GM21381 (cell line): ENCODE measurements around the gene ZNF385A.
"Not testable (repeated sequence)": the region's sequence is repeated elsewhere in the genome, so short reads cannot be mapped to it uniquely, and the experiment has no call there.

Experiments used
- ATAC-seq: cut with Tn5 transposase; IDR thresholded peaks from one replicate; pipeline ENCODE4 v1.9.1; 2021; ENCODE audit warnings: mild to moderate bottlenecking, moderate library complexity; ENCODE audit not compliant: unreplicated experiment

The ZNF385A gene

GRCh38 chr12:54358191-54358944 is 26.2 kb downstream of the ZNF385A start:
- no peak for ATAC-seq

DNA sequence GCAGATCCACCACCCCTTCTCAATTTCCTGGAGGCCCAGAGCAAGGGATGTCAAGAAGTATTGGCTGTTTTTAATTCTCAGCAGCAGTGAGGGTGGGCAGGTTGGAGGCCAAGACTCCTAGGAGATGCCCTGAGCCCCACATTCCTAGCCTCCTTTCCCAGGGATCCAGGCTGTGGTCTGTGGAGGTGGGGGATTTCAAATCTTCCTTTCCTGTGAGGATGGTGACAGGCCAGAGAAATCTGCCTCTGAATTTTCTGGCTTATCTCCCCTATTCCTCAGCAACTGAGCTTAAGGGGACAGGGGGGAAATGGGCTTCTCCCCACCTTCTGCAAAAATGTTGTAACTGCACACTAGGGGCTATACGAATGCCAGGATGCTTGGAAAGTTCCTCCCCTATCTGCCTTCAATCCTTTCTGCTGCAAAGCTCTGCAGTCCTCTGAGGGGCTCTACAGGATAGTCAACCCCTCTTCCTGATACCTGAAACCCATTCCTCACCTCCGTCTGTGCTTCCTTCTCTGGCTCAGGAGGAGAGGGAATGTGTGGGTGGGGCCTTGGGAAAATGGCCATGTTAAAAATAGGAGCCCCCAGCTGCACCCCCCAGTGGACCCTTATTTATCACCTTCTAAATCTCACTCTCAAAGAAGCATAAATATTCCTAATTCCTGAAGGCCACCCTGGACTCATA is 26.9 kb downstream of the ZNF385A start:
- no peak for ATAC-seq

- no peak for ATAC-seq
Observed at GRCh38 chr12:54356951-54357356, 27.6 kb downstream of the ZNF385A start.

- no peak for ATAC-seq
Observed at GRCh38 chr12:54356228-54356627, 28.3 kb downstream of the ZNF385A start.

DNA sequence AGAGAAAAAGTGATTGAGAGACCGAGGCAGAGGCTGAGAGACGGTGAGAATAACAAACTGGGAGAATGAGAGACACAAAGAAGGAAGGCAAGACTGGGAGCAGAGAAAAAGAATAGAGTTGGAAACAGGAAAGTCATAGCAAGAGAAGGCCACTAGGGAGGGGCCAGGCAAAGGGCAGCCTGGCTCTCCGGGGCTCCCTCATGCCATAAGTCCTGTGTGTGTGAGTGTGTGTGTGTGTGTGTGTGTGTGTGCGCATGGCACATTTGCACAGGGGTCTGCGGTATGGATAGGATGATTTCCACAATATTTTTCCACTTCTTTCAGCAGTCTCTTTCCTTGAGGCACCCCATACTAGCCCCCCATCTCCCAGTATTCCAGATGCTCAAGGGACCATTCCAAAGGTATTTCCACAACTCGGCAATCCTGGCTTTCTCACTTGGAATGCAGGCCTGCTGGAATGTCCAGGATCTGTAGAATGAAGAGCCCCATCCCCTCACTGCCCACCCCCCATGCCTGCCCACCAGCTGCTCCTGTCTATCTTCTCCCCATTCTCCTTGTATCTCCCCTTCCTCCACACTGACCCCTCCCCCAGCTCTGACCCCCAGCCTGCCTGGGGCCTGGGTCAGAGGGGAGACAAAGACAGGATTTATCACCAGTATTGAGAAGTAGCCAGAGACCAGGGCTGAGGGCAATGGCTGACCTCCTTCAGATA is 29.3 kb downstream of the ZNF385A start:
- ATAC-seq: no peak

DNA sequence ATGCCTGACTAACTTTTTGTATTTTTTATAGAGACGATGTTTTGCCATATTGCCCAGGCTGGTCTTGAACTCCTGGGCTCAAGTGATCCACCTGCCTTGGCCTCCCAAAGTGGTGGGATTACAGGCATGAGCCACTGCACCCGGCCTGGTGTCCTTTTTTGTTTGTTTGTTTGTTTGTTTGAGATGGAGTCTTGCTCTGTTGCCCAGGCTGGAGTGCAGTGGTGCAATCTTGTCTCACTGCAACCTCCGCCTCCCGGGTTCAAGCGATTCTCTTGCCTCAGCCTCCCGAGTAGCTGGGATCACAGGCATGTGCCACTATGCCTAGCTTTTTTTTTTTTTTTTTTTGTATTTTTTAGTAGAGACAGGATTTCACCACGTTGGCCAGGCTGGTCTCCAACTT is 30.3 kb downstream of the ZNF385A start:
- not testable (repeated sequence) for ATAC-seq

GRCh38 chr12:54352891-54353874 is 31.4 kb downstream of the ZNF385A start:
- no peak for ATAC-seq

DNA sequence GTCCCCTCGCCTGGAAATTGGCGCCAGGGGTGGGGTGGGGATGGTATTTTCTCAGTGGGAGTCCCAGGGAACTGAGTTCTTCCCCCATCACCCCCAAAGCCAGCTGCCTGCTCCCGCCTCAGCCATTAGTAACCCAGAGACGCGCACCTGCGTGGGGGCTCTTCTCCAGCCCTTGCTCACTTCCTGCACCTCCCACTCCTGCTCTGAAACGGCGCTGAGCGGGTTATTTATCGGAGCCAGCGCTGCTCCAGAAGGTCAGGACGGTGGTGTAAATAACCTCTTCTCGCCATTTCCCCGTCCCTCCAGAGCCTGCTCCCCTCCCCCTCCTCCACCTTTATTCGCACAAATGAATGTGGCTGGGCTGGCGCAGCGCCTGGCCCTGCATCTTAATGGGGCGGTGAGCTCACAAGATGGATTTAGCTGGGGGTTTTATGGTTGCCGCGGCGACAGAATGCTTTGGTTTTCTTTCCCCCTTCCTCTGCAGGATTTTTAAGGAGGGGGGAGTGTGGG is 32.5 kb downstream of the ZNF385A start:
- ATAC-seq: no peak

GRCh38 chr12:54351341-54351740 is 33.2 kb downstream of the ZNF385A start:
- ATAC-seq: no peak

DNA sequence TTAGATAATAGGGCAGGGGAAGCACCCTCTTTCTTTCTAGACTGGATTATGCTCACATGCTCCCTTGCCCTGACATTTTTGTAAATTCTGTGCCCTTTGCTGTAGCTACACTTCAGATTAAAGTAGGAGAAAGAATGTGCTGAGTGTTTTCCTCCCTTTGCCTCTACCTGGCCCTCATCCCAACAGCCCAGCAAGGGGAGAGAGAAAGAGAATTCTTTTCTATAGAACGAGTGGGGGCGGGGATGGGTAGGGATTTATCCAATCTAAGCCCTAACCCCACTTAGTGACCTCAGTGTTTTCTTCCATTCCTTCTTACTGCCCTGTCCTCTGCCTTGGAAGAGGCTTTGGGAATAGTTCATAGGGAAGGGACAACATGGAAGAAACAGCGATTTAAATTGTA is 33.8 kb downstream of the ZNF385A start:
- ATAC-seq: no peak

DNA sequence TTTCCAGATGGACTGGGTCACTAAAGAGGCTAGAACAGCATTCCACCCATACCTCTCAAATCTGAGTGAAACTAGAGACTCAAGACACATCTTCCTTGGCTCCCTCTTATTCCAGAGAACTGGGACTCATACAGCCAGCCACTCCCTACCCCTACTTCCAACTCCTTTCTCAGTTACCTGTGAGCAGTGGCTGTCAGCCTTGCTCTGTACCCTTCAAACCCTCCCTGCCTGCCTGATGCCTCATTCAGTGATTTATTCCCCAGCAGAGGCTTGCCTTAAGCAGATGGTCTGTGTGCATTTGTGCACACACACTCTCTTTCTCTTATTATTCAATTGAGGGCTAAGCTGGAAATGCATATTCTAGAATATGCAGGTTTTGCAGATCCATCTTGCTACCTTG is 34.9 kb downstream of the ZNF385A start:
- ATAC-seq: no peak

GRCh38 chr12:54349036-54349435 is 35.5 kb downstream of the ZNF385A start:
- no peak for ATAC-seq

DNA sequence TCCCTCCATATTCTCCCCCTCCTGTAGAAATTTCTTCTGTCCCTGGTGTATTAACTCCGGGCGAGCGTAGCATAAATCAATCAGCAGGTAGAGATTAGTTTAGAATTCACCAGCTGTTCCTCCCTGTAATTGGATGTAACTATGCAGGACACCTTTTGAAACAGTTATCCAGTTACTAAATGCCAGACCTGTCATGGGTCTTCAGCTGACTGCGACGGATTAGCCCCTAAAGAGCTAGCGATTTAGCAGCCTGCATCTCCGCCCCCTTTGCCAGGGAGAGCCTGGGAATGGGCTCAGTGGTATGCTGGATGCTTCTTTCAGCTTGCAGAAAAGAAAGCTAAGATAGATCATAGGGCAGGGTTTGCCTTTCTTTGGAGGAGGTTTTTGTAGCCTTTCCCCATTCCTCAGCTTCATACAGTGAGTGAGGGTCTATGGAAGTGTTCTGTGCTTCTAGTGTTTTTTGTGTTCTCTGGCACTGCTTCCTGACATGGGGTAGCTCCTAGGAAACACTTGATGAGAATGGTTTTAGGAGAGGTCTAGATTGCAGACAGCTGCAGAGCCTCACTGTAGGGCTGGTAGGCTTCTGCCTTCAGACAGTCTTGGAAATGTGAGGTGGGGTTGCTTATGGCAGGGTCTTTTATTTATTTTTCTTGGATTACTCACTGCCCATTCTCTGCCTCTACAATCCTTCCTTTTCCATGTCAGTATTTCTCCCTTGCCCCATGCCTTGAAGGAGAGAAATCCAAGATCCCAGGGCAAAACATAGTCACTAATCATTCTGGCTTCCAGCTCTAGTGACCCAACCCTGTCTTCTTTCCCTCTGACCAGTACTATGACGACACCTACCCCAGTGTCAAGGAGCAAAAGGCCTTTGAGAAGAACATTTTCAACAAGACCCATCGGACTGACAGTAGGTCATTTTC is 42.9 kb downstream of the ZNF385A start:
- ATAC-seq: no peak

DNA sequence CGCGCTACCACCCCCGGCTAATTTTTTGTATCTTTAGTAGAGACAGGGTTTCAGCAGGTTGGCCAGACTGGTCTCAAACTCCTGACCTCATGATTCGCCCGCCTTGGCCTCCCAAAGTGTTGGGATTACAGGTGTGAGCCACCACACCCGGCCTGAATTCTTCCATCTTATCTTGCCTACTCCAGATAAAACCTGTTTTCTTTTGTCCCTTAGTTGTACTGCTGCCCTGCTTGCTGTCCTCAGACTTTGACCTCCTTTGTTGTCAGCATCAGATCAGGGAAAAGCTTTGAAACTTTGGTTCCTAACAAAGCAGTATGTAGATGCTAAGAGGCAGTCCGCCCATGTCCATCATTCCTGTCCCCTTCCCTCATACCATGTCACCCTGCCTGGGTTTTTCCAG is 43.7 kb downstream of the ZNF385A start:
- no peak for ATAC-seq

- no peak for ATAC-seq
Observed at GRCh38 chr12:54338698-54339296, 45.7 kb downstream of the ZNF385A start.

DNA sequence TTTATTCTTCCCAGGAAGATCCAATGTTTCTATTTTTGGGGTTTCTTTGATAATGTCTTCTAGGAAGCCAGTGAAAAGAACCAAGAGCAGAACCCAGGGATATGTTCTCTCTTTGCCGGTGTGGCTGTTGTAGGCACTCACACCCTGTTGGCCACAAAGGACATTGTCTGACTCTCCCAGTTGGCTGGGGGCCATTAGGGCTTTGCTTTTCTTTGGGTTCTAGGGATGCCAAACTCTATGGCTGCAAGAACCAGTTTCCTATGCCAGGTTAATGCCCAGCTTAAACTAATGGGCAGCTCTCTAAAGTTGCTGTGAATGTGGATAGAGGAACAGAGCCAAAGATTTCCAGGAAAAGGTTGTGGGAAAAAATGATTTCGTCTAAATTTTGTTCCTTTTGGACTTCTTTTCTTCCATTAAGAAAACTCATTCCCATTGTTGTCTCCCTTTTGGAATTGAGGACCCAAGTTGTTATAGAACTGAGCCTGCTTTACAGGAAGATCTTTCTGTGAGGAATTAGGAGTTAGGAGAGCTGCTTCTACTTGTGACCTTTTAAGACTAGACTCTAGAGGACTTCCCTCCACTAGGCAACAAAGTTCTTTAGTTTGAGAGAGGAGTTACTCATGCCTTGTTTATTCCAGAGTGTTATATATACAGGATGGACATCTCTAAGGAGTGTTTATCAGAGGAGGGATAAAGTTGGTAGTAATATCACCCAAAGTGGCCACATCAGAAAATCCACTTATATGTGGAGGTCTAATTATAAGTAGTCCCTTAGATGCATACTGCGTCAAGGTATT is 46.5 kb downstream of the ZNF385A start:
- ATAC-seq: no peak

- no peak for ATAC-seq
Observed at GRCh38 chr12:54337280-54337842, 47.2 kb downstream of the ZNF385A start.
